Right atrium auricular region (tissue), 2 donors: ENCODE measurements around the gene MGAT5. TPM values are rescaled to one million over a fixed set of nuclear protein-coding genes. Genes with fewer than 3 reads are reported as not detected.
A peak's percentile ranks its signal among the peaks of the same experiment; 100 is the strongest.

Experiments used
- DNase-seq: peaks from one replicate; pipeline ENCODE4 v3.0.0-alpha.2; 2019; ENCODE audit warnings: low spot score
- H3K27ac ChIP-seq, 2 donors: fragments of 200-600 bp; sonication (generic); 1 replicate in 1 of 2; 2 replicates in 1 of 2; pipeline ENCODE4 v1.5.1; 2016 to 2019
- H3K27me3 ChIP-seq, 2 donors: fragments of 200-600 bp; sonication (generic); one replicate each; pipeline versions ENCODE4 v1.5.1 to v1.6.0; 2017 to 2019
- H3K36me3 ChIP-seq: fragments of 200-600 bp; sonication (generic); one replicate; pipeline ENCODE4 v1.5.1; 2016
- H3K4me1 ChIP-seq, 2 donors: fragments of 200-600 bp; sonication (generic); one replicate each; pipeline versions ENCODE4 v1.5.1 to v1.6.0; 2017 to 2019
- H3K4me3 ChIP-seq, 2 donors: fragments of 200-600 bp; sonication (generic); 1 replicate in 1 of 2; 2 replicates in 1 of 2; pipeline ENCODE4 v1.5.1; 2017 to 2019; ENCODE audit warnings: mild to moderate bottlenecking in 1 of 2, moderate library complexity in 1 of 2
- H3K9me3 ChIP-seq, 2 donors: fragments of 200-600 bp; sonication (generic); one replicate each; pipeline ENCODE4 v1.5.1; 2019
- CTCF ChIP-seq, 2 donors: fragments of 200-600 bp; sonication (generic); IDR thresholded peaks; one replicate each; pipeline ENCODE4 v1.5.1; 2019; ENCODE audit warnings: antibody characterized with exemption in 2 of 2
- total RNA-seq, 2 donors: library from RNA; depleted of rRNA; stranded (reverse); fragments of >200 nt; gene quantifications; one replicate each; pipeline ENCODE4 v1.1.0, GENCODE V29; 2016

Gene MGAT5
- total RNA-seq, 2 donors from 2014 or later = 56.9 to 91.0 TPM

- H3K4me1 ChIP-seq = peaks cover 0 to 59% of the 10 kb centered on the region in 2 donors
- H3K27ac ChIP-seq = peak overlapping the region; percentile 41 to 67
- H3K27me3 ChIP-seq = no peaks in the 10 kb centered on the region
- H3K9me3 ChIP-seq = no peaks in the 10 kb centered on the region
- no peak for DNase-seq
- peaks cover 7% of the 10 kb centered on the region for H3K36me3 ChIP-seq
- peak in 1 of 2 donors; percentile 30 for TF ChIP-seq CTCF (IDR thresholded peaks at IDR 0.05)
- no peak overlapping the region for H3K4me3 ChIP-seq
Measured at GRCh38 chr2:134314681-134315368, 61.0 kb downstream of the MGAT5 start.

GRCh38 chr2:134315471-134315870 lies 61.6 kb downstream of the MGAT5 start:
- no peak for TF ChIP-seq CTCF (IDR thresholded peaks at IDR 0.05)
- H3K4me1 ChIP-seq = peaks cover 0 to 55% of the 10 kb centered on the region in 2 donors
- H3K36me3 ChIP-seq = peaks cover 7% of the 10 kb centered on the region
- H3K27ac ChIP-seq = peak overlapping the region in 1 of 2 donors; percentile 67
- DNase-seq = no peak
- no peaks in the 10 kb centered on the region for H3K27me3 ChIP-seq
- no peak overlapping the region for H3K4me3 ChIP-seq
- no peaks in the 10 kb centered on the region for H3K9me3 ChIP-seq

DNA sequence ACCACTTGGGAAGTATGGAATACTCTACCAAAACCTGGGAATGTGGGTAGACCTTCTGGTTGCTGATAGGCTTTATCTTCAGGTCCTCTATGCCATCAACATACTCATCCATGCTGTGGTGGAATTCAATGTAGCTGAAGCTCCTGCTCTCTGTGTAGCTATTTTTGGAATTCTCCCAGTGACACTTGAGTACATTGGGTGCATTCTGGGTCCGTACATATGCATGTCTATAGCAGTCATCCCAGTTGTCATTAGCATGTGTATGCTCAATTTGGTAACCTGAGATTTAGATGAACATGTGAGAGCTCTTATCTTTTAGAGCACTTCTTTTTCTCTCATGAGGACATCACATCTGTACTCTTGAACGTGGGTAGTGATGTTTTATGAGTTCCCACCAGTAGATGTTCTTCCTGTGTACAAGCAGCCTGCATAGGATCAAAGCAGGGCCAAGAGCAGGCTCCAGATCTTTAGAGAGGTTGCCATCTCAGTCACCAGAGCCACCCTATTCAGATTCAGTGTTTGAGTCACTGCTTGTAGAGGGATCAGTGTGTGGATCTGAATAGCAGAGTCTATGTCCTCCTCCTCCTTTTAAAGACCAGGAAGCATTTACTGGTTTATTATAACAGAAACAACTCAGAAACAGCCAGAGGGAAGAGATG lies 65.9 kb downstream of the MGAT5 start:
- Histone ChIP-seq H3K4me3 (no peak overlapping the region), H3K27me3 (no peaks in the 10 kb centered on the region), H3K27ac (no peak overlapping the region), H3K4me1 (peaks cover 0 to 38% of the 10 kb centered on the region in 2 donors), H3K36me3 (peaks cover 7% of the 10 kb centered on the region), H3K9me3 (no peaks in the 10 kb centered on the region)
- no peak for DNase-seq
- no peak for TF ChIP-seq CTCF (IDR thresholded peaks at IDR 0.05)

DNA sequence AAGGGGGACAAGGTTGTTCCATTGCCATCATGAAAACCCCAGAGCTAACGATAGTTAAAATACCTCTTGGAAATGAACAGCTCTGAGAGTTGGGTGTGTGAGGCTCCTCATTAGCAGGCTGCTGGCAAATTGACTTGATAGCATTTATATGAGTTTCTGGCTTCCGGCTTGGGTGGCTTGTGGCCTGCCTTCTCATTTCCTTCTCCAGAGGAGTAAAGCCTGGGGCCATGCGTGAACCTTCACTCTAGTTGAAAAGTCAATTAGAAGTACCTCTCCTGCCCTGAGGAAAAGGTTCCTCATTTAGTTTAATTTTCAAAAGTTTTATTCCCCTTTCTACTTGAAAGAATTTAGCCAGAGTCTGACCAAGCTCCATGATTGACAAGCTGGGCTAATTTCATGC lies 67.1 kb downstream of the MGAT5 start:
- no peaks in the 10 kb centered on the region for H3K27me3 ChIP-seq
- H3K27ac ChIP-seq = no peak overlapping the region
- no peaks in the 10 kb centered on the region for H3K9me3 ChIP-seq
- no peak overlapping the region for H3K4me3 ChIP-seq
- DNase-seq = no peak
- TF ChIP-seq CTCF (IDR thresholded peaks at IDR 0.05) = no peak
- H3K4me1 ChIP-seq = peaks cover 0 to 38% of the 10 kb centered on the region in 2 donors
- H3K36me3 ChIP-seq = peaks cover 7% of the 10 kb centered on the region

GRCh38 chr2:134323777-134324176 lies 69.9 kb downstream of the MGAT5 start:
- Histone ChIP-seq H3K36me3 (no peaks in the 10 kb centered on the region), H3K27me3 (no peaks in the 10 kb centered on the region), H3K27ac (no peak overlapping the region), H3K9me3 (no peaks in the 10 kb centered on the region), H3K4me1 (peaks cover 0 to 53% of the 10 kb centered on the region in 2 donors), H3K4me3 (no peak overlapping the region)
- no peak for TF ChIP-seq CTCF (IDR thresholded peaks at IDR 0.05)
- DNase-seq = no peak
